Right cardiac atrium (tissue), 5 donors: Measurements from ENCODE around the gene NTN1. TPM values are rescaled to one million over a fixed set of nuclear protein-coding genes. Genes with fewer than 3 reads are reported as not detected.

ENCODE experiments used
- ATAC-seq, 2 donors: fragments of 200-7000 bp; cut with Tn5 transposase; one replicate each; pipeline versions ENCODE4 v1.8.0 to v1.9.1; 2020; ENCODE audit warnings: moderate library complexity in 2 of 2, mild to moderate bottlenecking in 1 of 2
- DNase-seq, 3 donors: peaks; one replicate each; pipeline ENCODE4 v3.0.0-alpha.2; 2020
- H3K27ac ChIP-seq: one replicate; pipeline ENCODE4 v1.5.1; 2013; ENCODE audit warnings: mild to moderate bottlenecking, low read length, control low read depth, moderate library complexity
- H3K27me3 ChIP-seq: one replicate; pipeline ENCODE4 v1.6.1; 2013; ENCODE audit not compliant: control insufficient read depth, insufficient read depth
- H3K4me1 ChIP-seq: one replicate; pipeline ENCODE4 v1.6.1; 2013; ENCODE audit warnings: low read length; ENCODE audit not compliant: control insufficient read depth, insufficient read depth
- H3K4me3 ChIP-seq: one replicate; pipeline ENCODE4 v1.5.1; 2013; ENCODE audit warnings: low read length, control low read depth
- H3K9me3 ChIP-seq: one replicate; pipeline ENCODE4 v1.6.1; 2013; ENCODE audit warnings: low read length; ENCODE audit not compliant: control insufficient read depth
- whole genome bisulfite sequencing: extraction: QIAGEN DNeasy Blood & Tissue Kit; methylation state at CpG from one replicate; pipeline ENCODE4 v1.1.7; 2013; 5-methylcytosine and 5-hydroxymethylcytosine counted together
- intact Hi-C, 4 donors: fragments of 100-400 bp; cut with DNase I; formaldehyde crosslinking; loops; one replicate each; pipeline versions ENCODE4 v1.11.0 to v1.14.0; 2022 to 2023
- polyA plus RNA-seq: library from polyadenylated mRNA; stranded (reverse); fragments of 200-250 nt; gene quantifications from one replicate; pipeline ENCODE4 v1.2.3, GENCODE V29; 2013
- total RNA-seq, 4 donors: library from RNA; stranded (reverse); fragmentation: NEBNext Ultra II Directional; extraction: Animal tissue kit (Norgen Biotek cat#: 25700); gene quantifications; one replicate each; pipeline ENCODE4 v1.2.1, GENCODE V29; 2021
- donor health status: healthy with polysubstance abuse.
- donor health status: DM: no; HTN: yes; CAD: no.
- donor health status: DM: no; HTN: no; CAD: no.
- donor health status: DM: no; HTN: yes; CAD: no; lungs with severe emphysema.
- donor health status: DM: yes; HTN: yes; CAD: no.

Gene NTN1
- total and polyA plus RNA-seq, 5 donors: 90.5 to 265 (median 179) TPM

DNA sequence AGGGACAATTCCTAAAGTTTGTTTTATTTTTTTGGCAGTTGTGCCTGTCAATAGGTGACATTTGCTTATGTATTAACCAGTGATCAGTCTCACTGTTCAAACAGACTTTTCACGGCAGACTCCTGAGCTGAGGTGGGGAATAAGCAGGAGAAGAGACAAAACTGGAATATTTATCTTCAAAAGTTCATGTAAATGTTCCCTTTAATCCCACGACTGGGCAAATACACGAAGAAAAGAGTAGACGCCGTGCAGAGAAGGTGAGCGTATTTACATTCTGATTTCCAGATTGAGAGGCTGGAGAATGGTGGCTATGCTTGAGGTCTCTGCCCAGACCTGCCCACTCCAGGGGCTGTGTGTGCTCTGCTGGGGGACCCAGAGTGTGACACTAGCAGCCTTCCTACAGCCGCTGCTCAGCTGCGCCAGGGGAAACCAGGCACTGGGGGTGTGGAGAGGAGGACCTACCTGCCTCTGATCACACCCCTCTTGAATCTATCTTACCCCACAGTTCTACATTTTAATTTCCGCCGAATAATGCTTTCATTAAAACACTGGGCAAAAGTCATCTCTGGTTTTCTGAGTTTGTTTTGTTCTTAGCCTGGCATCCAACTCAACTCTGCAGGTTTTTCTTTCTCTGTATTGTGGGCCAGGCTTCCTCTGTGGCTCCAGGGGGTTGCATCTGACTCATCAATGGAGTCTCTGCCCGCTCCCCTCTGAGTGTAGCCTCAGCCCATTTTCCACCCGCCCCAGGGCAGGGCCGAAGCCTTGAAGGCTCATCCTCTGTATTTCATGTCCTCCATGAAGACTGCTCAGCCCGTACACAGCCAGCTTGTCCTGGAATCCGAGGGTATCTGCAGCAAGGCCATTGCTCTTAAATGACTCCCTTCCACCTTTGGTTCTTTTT is 237.1 kb downstream of the NTN1 start:
- WGBS: 93% methylated on average over 15 of the region's 15 CpGs
- Histone ChIP-seq H3K27ac (no peak overlapping the region), H3K9me3 (no peaks in the 10 kb centered on the region), H3K27me3 (no peaks in the 10 kb centered on the region), H3K4me1 (peaks cover 3% of the 10 kb centered on the region), H3K4me3 (no peak overlapping the region)
- no peak for DNase-seq
- ATAC-seq: no peak
- intact Hi-C loops: no loop called here

- no peak overlapping the region for H3K4me3 ChIP-seq
- H3K9me3 ChIP-seq: no peaks in the 10 kb centered on the region
- no peaks in the 10 kb centered on the region for H3K27me3 ChIP-seq
- intact Hi-C loops: no loop called here
- DNase-seq (peak in 2 of 3 donors; percentile 67 to 74), ATAC-seq (peak; percentile 57 to 84)
- WGBS: 52% methylated on average over 10 of the region's 10 CpGs
- no peak overlapping the region for H3K27ac ChIP-seq
- H3K4me1 ChIP-seq: peaks cover 3% of the 10 kb centered on the region
These were observed 238.1 kb downstream of the NTN1 start for GRCh38 chr17:9259419-9259818.

GRCh38 chr17:9261081-9262012 is 240.0 kb downstream of the NTN1 start:
- Histone ChIP-seq H3K27ac (no peak overlapping the region), H3K27me3 (no peaks in the 10 kb centered on the region), H3K9me3 (no peaks in the 10 kb centered on the region), H3K4me1 (peaks cover 5% of the 10 kb centered on the region), H3K4me3 (no peak overlapping the region)
- 73% methylated on average over 24 of the region's 24 CpGs for WGBS
- intact Hi-C loops: no loop called here
- DNase-seq (no peak), ATAC-seq (peak in 1 of 2 donors; percentile 58)

DNA sequence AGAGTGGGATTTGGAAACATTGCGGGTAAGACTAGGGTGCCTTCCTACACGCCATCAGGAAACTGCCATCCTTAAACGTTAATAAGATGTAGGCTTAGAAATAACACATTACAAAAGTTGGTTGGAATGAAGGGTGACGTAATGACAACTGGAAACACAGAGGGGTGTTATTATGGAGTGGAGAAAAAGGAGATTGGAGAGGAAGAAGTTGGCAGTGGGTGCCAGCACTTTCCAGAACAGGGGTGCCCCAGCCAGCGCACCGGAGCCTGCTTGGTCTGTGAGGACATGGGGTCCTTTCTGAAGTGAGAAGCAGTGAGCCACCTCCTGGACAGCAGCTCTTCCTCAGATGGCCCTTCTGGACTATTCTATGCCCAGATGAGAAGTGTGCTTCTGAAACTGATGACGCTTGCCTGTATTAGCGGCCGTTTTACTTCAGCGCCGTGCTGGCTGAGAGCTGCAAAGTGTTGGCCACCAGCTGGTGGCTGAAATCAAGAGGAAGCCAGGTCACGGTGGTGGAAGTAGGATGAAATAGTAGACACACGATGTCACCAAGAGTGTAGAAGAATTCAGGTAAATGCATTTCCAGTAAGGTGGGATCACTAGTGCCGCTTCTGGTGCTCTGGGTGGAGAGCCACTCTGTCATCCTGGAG is 244.8 kb downstream of the NTN1 start:
- no peak overlapping the region for H3K27ac ChIP-seq
- intact Hi-C loops: no loop called here
- H3K4me1 ChIP-seq: peaks cover 4% of the 10 kb centered on the region
- 71% methylated on average over 14 of the region's 14 CpGs for WGBS
- H3K9me3 ChIP-seq: no peaks in the 10 kb centered on the region
- no peaks in the 10 kb centered on the region for H3K27me3 ChIP-seq
- no peak for DNase-seq
- no peak overlapping the region for H3K4me3 ChIP-seq
- peak in 1 of 2 donors; percentile 30 for ATAC-seq

DNA sequence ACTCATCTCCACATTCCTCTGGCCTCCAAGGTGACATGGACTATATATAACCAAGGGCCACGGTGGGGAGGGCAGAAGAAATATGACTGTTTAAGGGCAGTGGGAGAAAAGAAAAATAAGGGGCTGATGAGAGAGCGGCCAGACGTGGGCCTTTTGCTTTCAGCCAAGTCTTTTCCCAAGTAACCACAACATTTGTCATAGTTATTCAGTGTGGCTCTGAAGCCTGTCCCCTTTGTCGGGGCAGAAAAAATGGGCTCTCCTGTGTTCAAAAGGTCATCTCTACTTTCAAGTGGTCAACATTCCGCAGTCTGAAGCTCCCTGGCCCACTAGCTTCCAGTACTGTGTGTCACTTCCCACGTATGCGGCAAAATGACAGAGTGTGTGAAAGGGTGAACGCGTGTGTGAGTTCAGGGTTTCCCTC is 245.4 kb downstream of the NTN1 start:
- intact Hi-C loops: no loop called here
- Histone ChIP-seq H3K27ac (no peak overlapping the region), H3K4me3 (no peak overlapping the region), H3K27me3 (no peaks in the 10 kb centered on the region), H3K9me3 (no peaks in the 10 kb centered on the region), H3K4me1 (peaks cover 4% of the 10 kb centered on the region)
- DNase-seq: no peak
- ATAC-seq: peak; percentile 45 to 69
- 72% methylated on average over 9 of the region's 9 CpGs for WGBS

DNA sequence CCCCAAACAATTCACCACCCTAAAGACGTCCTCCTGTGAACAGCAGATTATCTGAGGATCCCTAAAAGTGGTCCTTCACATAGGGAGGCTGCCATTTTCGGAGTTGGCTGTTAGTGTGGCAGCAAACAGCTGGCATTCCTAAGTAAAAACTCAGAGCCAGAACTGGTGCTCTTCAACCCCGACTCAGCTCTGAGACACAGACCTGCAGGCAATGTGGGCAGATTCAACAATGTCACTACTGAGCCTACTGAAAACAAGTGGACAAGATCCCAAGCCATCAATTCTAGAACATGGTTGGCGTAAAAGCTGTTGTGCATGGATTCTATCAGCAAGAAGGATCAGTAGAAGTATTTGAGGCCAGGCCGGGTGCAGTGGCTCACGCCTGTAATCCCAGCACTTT is 247.2 kb downstream of the NTN1 start:
- ATAC-seq: no peak
- Histone ChIP-seq H3K4me3 (no peak overlapping the region), H3K4me1 (peaks cover 4% of the 10 kb centered on the region), H3K27me3 (no peaks in the 10 kb centered on the region), H3K9me3 (no peaks in the 10 kb centered on the region), H3K27ac (no peak overlapping the region)
- 94% methylated on average over 6 of the region's 6 CpGs for WGBS
- intact Hi-C loops: no loop called here
- no peak for DNase-seq

- intact Hi-C loops: no loop called here
- H3K4me3 ChIP-seq: no peak overlapping the region
- no peaks in the 10 kb centered on the region for H3K9me3 ChIP-seq
- H3K27me3 ChIP-seq: no peaks in the 10 kb centered on the region
- peaks cover 4% of the 10 kb centered on the region for H3K4me1 ChIP-seq
- ATAC-seq: peak in 1 of 2 donors; percentile 33
- WGBS: 73% methylated on average over 7 of the region's 7 CpGs
- no peak for DNase-seq
- H3K27ac ChIP-seq: no peak overlapping the region
These were observed 248.2 kb downstream of the NTN1 start for GRCh38 chr17:9269350-9270035.

DNA sequence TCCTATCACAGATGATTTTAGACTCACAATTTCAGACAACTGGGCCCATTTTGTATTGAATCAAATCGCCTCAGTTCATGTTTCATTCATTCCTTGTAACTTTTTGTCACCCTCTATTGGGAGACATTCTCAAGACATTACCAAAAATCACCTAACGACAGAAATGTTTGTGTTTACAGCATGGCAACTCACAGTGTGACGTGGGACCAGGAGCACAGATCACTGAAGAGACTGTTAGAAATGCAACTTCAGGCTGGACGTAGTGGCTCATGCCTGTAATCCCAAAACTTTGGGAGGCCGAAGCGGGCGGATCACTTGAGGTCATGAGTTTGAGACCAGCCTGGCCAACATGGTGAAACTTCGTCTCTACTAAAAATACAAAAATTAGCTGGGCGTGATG is 249.6 kb downstream of the NTN1 start:
- ATAC-seq (no peak), DNase-seq (no peak)
- intact Hi-C loops: no loop called here
- Histone ChIP-seq H3K27me3 (no peaks in the 10 kb centered on the region), H3K27ac (no peak overlapping the region), H3K4me3 (no peak overlapping the region), H3K4me1 (peaks cover 4% of the 10 kb centered on the region), H3K9me3 (no peaks in the 10 kb centered on the region)
- over 99% methylated on average over 9 of the region's 9 CpGs for WGBS

GRCh38 chr17:9271989-9272388 is 250.7 kb downstream of the NTN1 start:
- WGBS: 59% methylated on average over 8 of the region's 8 CpGs
- no peak for ATAC-seq
- intact Hi-C loops: no loop called here
- Histone ChIP-seq H3K4me1 (no peaks in the 10 kb centered on the region), H3K9me3 (no peaks in the 10 kb centered on the region), H3K4me3 (no peak overlapping the region), H3K27me3 (no peaks in the 10 kb centered on the region), H3K27ac (no peak overlapping the region)
- no peak for DNase-seq

- DNase-seq (no peak), ATAC-seq (no peak)
- Histone ChIP-seq H3K9me3 (no peaks in the 10 kb centered on the region), H3K4me3 (no peak overlapping the region), H3K27ac (no peak overlapping the region), H3K4me1 (no peaks in the 10 kb centered on the region), H3K27me3 (no peaks in the 10 kb centered on the region)
- WGBS: 79% methylated on average over 22 of the region's 22 CpGs
- intact Hi-C loops: no loop called here
These were observed 251.3 kb downstream of the NTN1 start for GRCh38 chr17:9272501-9273200.
